ENCODE measurements around the gene CCDC24. TPM values are rescaled to one million over a fixed set of nuclear protein-coding genes. Genes with fewer than 3 reads are reported as not detected.

The CCDC24 gene
- total and polyA plus RNA-seq, 2 of the 13 experiments (the other 11 are each of a cell fraction or from before 2014, with no cell fraction given), result 1.4 to 2.9 TPM

DNA sequence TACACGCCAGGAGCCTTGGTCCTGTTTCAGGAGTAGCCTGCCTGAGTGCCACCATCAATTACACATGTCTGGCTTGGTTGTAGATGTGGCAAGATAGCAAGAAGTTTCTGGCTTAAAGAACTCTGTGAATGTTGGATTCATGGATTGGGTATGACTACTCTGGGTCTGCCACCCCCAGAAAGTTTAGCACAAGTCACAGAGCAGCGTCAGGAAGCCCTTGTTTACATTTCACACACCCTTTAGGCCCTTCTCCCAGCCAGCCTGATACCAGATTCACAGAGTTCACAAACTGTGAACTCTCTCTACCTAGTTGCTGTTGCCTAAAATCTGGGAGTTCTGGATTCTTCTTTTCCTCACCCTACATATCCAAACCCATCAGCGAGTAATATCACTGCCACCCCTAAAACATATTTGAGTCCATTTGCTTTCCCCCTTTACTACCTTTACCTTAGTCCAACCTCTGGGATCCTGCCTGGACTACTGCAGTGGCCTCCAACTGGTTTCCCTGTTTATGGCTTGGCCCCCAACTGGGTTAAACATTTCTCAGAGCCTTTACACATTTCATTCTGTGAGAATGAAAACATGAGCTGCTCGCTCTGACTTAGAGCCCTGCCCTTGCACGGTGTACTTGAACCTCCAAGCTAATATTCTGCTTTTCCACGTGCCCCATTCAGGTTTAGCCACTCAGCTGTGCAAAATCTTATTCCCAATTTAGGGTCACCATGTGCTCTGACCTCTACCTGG, 4.1 kb upstream of the CCDC24 start (continued):
- TF ChIP-seq, protein P1, sequence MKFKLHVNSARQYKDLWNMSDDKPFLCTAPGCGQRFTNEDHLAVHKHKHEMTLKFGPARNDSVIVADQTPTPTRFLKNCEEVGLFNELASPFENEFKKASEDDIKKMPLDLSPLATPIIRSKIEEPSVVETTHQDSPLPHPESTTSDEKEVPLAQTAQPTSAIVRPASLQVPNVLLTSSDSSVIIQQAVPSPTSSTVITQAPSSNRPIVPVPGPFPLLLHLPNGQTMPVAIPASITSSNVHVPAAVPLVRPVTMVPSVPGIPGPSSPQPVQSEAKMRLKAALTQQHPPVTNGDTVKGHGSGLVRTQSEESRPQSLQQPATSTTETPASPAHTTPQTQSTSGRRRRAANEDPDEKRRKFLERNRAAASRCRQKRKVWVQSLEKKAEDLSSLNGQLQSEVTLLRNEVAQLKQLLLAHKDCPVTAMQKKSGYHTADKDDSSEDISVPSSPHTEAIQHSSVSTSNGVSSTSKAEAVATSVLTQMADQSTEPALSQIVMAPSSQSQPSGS (CRISPR knock-in tag; IDR thresholded peaks at IDR 0.05), result no peak
- TF ChIP-seq MAZ (IDR thresholded peaks at IDR 0.05; ENCODE audit: borderline replicate concordance, low read depth, low read length) (no peak), MAZ (CRISPR knock-in tag; IDR thresholded peaks at IDR 0.05; ENCODE audit: low read depth) (0 out of 2 replicates have a peak, but pooled peaks have one; percentile 40), GATAD2A (CRISPR knock-in tag; IDR thresholded peaks at IDR 0.05) (peak; percentile 58; the same call in 1 of the 2 replicates), ZNF713 (CRISPR knock-in tag; IDR thresholded peaks at IDR 0.05) (0 out of 2 replicates have a peak, but pooled peaks have one; percentile 25), ZNF788 (CRISPR knock-in tag; IDR thresholded peaks at IDR 0.05; ENCODE audit: borderline replicate concordance) (peak; percentile 41; the same call in 1 of the 2 replicates), CREB1 (IDR thresholded peaks at IDR 0.05) (no peak), CREB1 (CRISPR knock-in tag; IDR thresholded peaks at IDR 0.05) (peak; percentile 52; the same call in 1 of the 2 replicates), ZNF772 (CRISPR knock-in tag; IDR thresholded peaks at IDR 0.05) (peak; percentile 23; the same call in 1 of the 2 replicates), TEAD3 (CRISPR knock-in tag; optimal IDR thresholded peaks at IDR 0.05; ENCODE audit: borderline replicate concordance) (peak; percentile 11), SRSF9 (IDR thresholded peaks at IDR 0.05; ENCODE audit: borderline replicate concordance, insufficient read depth, low read depth, low read length, poor library complexity, severe bottlenecking) (no peak), SMAD3 (CRISPR knock-in tag; IDR thresholded peaks at IDR 0.05) (no peak)
- TF ChIP-seq, protein P2, sequence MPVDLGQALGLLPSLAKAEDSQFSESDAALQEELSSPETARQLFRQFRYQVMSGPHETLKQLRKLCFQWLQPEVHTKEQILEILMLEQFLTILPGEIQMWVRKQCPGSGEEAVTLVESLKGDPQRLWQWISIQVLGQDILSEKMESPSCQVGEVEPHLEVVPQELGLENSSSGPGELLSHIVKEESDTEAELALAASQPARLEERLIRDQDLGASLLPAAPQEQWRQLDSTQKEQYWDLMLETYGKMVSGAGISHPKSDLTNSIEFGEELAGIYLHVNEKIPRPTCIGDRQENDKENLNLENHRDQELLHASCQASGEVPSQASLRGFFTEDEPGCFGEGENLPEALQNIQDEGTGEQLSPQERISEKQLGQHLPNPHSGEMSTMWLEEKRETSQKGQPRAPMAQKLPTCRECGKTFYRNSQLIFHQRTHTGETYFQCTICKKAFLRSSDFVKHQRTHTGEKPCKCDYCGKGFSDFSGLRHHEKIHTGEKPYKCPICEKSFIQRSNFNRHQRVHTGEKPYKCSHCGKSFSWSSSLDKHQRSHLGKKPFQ (CRISPR knock-in tag; IDR thresholded peaks at IDR 0.05; ENCODE audit: insufficient replicate concordance), result peak; percentile 83
- TF ChIP-seq, protein P3, sequence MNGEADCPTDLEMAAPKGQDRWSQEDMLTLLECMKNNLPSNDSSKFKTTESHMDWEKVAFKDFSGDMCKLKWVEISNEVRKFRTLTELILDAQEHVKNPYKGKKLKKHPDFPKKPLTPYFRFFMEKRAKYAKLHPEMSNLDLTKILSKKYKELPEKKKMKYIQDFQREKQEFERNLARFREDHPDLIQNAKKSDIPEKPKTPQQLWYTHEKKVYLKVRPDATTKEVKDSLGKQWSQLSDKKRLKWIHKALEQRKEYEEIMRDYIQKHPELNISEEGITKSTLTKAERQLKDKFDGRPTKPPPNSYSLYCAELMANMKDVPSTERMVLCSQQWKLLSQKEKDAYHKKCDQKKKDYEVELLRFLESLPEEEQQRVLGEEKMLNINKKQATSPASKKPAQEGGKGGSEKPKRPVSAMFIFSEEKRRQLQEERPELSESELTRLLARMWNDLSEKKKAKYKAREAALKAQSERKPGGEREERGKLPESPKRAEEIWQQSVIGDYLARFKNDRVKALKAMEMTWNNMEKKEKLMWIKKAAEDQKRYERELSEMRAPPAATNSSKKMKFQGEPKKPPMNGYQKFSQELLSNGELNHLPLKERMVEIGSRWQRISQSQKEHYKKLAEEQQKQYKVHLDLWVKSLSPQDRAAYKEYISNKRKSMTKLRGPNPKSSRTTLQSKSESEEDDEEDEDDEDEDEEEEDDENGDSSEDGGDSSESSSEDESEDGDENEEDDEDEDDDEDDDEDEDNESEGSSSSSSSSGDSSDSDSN (CRISPR knock-in tag; IDR thresholded peaks at IDR 0.05), result peak; percentile 46
- TF ChIP-seq, protein P4, sequence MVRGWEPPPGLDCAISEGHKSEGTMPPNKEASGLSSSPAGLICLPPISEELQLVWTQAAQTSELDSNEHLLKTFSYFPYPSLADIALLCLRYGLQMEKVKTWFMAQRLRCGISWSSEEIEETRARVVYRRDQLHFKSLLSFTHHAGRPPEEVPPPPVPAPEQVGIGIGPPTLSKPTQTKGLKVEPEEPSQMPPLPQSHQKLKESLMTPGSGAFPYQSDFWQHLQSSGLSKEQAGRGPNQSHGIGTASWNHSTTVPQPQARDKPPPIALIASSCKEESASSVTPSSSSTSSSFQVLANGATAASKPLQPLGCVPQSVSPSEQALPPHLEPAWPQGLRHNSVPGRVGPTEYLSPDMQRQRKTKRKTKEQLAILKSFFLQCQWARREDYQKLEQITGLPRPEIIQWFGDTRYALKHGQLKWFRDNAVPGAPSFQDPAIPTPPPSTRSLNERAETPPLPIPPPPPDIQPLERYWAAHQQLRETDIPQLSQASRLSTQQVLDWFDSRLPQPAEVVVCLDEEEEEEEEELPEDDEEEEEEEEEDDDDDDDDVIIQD (CRISPR knock-in tag; IDR thresholded peaks at IDR 0.05; ENCODE audit: low read depth), result no peak
- TF ChIP-seq, protein P5, sequence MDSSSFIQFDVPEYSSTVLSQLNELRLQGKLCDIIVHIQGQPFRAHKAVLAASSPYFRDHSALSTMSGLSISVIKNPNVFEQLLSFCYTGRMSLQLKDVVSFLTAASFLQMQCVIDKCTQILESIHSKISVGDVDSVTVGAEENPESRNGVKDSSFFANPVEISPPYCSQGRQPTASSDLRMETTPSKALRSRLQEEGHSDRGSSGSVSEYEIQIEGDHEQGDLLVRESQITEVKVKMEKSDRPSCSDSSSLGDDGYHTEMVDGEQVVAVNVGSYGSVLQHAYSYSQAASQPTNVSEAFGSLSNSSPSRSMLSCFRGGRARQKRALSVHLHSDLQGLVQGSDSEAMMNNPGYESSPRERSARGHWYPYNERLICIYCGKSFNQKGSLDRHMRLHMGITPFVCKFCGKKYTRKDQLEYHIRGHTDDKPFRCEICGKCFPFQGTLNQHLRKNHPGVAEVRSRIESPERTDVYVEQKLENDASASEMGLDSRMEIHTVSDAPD (CRISPR knock-in tag; IDR thresholded peaks at IDR 0.05), result no peak
- TF ChIP-seq, protein P6, sequence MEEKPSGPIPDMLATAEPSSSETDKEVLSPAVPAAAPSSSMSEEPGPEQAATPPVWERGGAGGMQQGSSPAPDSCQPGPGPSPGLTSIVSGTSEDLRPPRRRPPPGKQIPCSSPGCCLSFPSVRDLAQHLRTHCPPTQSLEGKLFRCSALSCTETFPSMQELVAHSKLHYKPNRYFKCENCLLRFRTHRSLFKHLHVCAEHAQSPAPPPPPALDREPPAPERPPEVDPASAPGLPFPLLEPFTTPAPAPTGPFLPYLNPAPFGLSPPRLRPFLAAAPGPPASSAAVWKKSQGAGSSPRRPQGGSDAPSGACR (CRISPR knock-in tag; IDR thresholded peaks at IDR 0.05), result peak; percentile 65; the same call in 1 of the 2 replicates

Measured in HepG2 (cell line).